Measurements from ENCODE around the gene SIRPA.
A peak's percentile ranks its signal among the peaks of the same experiment; 100 is the strongest.

DNA sequence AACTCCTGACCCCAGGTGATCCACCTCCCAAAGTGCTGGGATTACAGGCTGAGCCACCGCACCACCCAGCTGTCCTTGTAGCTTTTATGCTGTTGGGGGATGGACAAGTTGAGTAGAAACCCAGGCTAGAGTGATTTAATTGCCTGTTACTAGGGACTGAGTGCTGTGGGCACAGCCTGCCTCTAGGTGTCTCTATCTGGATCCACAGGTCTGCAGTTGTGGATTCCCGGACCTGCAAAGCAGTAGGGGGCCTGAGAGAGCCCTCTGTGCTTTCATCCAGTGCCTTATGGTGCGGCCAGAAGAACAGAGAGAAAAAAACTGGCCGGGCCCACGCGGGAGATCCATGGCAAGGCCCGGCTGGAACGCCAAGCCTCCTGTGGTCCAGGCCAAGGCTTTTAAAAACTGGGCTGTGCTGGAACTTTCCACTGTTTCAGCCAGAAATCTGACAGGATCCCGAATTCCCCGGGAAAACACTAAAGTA, 5.2 kb downstream of the SIRPA start:
- TF ChIP-seq, protein P1, sequence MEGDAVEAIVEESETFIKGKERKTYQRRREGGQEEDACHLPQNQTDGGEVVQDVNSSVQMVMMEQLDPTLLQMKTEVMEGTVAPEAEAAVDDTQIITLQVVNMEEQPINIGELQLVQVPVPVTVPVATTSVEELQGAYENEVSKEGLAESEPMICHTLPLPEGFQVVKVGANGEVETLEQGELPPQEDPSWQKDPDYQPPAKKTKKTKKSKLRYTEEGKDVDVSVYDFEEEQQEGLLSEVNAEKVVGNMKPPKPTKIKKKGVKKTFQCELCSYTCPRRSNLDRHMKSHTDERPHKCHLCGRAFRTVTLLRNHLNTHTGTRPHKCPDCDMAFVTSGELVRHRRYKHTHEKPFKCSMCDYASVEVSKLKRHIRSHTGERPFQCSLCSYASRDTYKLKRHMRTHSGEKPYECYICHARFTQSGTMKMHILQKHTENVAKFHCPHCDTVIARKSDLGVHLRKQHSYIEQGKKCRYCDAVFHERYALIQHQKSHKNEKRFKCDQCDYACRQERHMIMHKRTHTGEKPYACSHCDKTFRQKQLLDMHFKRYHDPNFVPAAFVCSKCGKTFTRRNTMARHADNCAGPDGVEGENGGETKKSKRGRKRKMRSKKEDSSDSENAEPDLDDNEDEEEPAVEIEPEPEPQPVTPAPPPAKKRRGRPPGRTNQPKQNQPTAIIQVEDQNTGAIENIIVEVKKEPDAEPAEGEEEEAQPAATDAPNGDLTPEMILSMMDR (IDR thresholded peaks at IDR 0.05; ENCODE audit: low read depth, low read length): peak; percentile 68
- TF ChIP-seq EZH2phosphoT487 (IDR thresholded peaks at IDR 0.05; ENCODE audit: low read depth): no peak
